ENCODE measurements around the gene AKIP1. TPM values are rescaled to one million over a fixed set of nuclear protein-coding genes. Genes with fewer than 3 reads are reported as not detected.

Gene AKIP1
- total and polyA plus RNA-seq, 9 of the 15 experiments (the other 6 are each of a cell fraction or from before 2014, with no cell fraction given), result 9.0 to 52.6 (median 36.2) TPM

DNA sequence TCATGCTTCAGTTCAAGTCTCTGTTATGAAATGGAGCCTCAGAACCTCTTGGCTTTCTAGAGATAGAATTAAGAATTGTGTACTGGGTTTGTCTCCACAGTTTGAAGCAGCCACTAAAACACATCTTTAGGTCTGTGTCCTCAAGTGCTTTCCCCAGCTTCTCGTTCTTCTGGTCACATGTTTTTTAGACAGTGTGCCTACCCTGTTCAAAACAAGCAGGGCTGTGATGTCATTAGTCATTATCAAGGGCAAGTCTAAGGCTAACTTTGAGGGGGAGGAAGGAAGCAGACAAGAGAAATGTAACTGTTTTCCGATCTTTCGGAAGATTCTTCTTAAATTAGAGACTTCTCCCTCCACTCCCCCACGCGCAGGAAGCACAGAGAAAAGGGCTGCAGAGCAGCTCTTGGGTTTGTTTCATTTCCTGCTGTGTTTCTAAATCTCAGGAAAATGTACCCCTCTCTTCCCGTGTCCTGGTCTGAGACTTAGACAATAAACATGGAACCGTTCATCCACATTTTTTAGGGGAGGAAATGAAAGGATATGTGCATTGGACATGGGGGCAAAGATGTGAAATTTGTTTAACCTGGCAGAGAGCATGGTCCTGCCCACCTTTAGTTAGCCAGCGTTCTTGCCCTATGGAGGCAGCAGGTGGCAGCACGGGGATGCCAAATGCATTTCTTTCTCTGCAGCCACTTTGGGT, 3.1 kb downstream of the AKIP1 start (continued):
- TF ChIP-seq, protein P1, sequence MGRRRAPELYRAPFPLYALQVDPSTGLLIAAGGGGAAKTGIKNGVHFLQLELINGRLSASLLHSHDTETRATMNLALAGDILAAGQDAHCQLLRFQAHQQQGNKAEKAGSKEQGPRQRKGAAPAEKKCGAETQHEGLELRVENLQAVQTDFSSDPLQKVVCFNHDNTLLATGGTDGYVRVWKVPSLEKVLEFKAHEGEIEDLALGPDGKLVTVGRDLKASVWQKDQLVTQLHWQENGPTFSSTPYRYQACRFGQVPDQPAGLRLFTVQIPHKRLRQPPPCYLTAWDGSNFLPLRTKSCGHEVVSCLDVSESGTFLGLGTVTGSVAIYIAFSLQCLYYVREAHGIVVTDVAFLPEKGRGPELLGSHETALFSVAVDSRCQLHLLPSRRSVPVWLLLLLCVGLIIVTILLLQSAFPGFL (CRISPR knock-in tag; IDR thresholded peaks at IDR 0.05), result no peak
- TF ChIP-seq BRD4 (IDR thresholded peaks at IDR 0.05) (no peak), POLR2AphosphoS5 (IDR thresholded peaks at IDR 0.05; ENCODE audit: control insufficient read depth, insufficient read depth, low read depth, low read length) (no peak), ZNF140 (CRISPR knock-in tag; IDR thresholded peaks at IDR 0.05) (no peak), CXXC5 (CRISPR knock-in tag; IDR thresholded peaks at IDR 0.05) (0 out of 2 replicates have a peak, but pooled peaks have one; percentile 21), SOX6 (IDR thresholded peaks at IDR 0.05) (peak; percentile 58), NCOR1 (IDR thresholded peaks at IDR 0.05) (no peak), ZNF3 (CRISPR knock-in tag; IDR thresholded peaks at IDR 0.05) (no peak), ZNF561 (CRISPR knock-in tag; conservative IDR thresholded peaks at IDR 0.05) (no peak), TCF3 (CRISPR knock-in tag; IDR thresholded peaks at IDR 0.05) (0 out of 2 replicates have a peak, but pooled peaks have one; percentile 6), RFX7 (CRISPR knock-in tag; IDR thresholded peaks at IDR 0.05) (no peak)
- TF ChIP-seq, protein P2, sequence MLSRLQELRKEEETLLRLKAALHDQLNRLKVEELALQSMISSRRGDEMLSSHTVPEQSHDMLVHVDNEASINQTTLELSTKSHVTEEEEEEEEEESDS (CRISPR knock-in tag; IDR thresholded peaks at IDR 0.05), result no peak
- TF ChIP-seq, protein P3, sequence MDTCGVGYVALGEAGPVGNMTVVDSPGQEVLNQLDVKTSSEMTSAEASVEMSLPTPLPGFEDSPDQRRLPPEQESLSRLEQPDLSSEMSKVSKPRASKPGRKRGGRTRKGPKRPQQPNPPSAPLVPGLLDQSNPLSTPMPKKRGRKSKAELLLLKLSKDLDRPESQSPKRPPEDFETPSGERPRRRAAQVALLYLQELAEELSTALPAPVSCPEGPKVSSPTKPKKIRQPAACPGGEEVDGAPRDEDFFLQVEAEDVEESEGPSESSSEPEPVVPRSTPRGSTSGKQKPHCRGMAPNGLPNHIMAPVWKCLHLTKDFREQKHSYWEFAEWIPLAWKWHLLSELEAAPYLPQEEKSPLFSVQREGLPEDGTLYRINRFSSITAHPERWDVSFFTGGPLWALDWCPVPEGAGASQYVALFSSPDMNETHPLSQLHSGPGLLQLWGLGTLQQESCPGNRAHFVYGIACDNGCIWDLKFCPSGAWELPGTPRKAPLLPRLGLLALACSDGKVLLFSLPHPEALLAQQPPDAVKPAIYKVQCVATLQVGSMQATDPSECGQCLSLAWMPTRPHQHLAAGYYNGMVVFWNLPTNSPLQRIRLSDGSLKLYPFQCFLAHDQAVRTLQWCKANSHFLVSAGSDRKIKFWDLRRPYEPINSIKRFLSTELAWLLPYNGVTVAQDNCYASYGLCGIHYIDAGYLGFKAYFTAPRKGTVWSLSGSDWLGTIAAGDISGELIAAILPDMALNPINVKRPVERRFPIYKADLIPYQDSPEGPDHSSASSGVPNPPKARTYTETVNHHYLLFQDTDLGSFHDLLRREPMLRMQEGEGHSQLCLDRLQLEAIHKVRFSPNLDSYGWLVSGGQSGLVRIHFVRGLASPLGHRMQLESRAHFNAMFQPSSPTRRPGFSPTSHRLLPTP (IDR thresholded peaks at IDR 0.05; ENCODE audit: borderline replicate concordance, extremely low read depth, insufficient read length), result no peak
- TF ChIP-seq, protein P4, sequence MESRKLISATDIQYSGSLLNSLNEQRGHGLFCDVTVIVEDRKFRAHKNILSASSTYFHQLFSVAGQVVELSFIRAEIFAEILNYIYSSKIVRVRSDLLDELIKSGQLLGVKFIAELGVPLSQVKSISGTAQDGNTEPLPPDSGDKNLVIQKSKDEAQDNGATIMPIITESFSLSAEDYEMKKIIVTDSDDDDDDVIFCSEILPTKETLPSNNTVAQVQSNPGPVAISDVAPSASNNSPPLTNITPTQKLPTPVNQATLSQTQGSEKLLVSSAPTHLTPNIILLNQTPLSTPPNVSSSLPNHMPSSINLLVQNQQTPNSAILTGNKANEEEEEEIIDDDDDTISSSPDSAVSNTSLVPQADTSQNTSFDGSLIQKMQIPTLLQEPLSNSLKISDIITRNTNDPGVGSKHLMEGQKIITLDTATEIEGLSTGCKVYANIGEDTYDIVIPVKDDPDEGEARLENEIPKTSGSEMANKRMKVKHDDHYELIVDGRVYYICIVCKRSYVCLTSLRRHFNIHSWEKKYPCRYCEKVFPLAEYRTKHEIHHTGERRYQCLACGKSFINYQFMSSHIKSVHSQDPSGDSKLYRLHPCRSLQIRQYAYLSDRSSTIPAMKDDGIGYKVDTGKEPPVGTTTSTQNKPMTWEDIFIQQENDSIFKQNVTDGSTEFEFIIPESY (CRISPR knock-in tag; IDR thresholded peaks at IDR 0.05), result no peak
- TF ChIP-seq, protein P5, sequence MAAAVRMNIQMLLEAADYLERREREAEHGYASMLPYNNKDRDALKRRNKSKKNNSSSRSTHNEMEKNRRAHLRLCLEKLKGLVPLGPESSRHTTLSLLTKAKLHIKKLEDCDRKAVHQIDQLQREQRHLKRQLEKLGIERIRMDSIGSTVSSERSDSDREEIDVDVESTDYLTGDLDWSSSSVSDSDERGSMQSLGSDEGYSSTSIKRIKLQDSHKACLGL (CRISPR knock-in tag; IDR thresholded peaks at IDR 0.05; ENCODE audit: borderline replicate concordance, poor library complexity, severe bottlenecking), result no peak
- TF ChIP-seq, protein P6, sequence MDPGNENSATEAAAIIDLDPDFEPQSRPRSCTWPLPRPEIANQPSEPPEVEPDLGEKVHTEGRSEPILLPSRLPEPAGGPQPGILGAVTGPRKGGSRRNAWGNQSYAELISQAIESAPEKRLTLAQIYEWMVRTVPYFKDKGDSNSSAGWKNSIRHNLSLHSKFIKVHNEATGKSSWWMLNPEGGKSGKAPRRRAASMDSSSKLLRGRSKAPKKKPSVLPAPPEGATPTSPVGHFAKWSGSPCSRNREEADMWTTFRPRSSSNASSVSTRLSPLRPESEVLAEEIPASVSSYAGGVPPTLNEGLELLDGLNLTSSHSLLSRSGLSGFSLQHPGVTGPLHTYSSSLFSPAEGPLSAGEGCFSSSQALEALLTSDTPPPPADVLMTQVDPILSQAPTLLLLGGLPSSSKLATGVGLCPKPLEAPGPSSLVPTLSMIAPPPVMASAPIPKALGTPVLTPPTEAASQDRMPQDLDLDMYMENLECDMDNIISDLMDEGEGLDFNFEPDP (CRISPR knock-in tag; IDR thresholded peaks at IDR 0.05), result no peak
- TF ChIP-seq, protein P7, sequence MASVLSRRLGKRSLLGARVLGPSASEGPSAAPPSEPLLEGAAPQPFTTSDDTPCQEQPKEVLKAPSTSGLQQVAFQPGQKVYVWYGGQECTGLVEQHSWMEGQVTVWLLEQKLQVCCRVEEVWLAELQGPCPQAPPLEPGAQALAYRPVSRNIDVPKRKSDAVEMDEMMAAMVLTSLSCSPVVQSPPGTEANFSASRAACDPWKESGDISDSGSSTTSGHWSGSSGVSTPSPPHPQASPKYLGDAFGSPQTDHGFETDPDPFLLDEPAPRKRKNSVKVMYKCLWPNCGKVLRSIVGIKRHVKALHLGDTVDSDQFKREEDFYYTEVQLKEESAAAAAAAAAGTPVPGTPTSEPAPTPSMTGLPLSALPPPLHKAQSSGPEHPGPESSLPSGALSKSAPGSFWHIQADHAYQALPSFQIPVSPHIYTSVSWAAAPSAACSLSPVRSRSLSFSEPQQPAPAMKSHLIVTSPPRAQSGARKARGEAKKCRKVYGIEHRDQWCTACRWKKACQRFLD (CRISPR knock-in tag; IDR thresholded peaks at IDR 0.05), result no peak; the same call in 1 of the 2 replicates
